Measurements from ENCODE around the gene STEAP3.

GRCh38 chr2:119242276-119243119 is 18.9 kb downstream of the STEAP3 start:
- TF ChIP-seq MXI1 (conservative IDR thresholded peaks at IDR 0.05; ENCODE audit: poor library complexity, severe bottlenecking) (no peak), SMC3 (conservative IDR thresholded peaks at IDR 0.05; ENCODE audit: poor library complexity) (no peak)
- TF ChIP-seq, protein P1, sequence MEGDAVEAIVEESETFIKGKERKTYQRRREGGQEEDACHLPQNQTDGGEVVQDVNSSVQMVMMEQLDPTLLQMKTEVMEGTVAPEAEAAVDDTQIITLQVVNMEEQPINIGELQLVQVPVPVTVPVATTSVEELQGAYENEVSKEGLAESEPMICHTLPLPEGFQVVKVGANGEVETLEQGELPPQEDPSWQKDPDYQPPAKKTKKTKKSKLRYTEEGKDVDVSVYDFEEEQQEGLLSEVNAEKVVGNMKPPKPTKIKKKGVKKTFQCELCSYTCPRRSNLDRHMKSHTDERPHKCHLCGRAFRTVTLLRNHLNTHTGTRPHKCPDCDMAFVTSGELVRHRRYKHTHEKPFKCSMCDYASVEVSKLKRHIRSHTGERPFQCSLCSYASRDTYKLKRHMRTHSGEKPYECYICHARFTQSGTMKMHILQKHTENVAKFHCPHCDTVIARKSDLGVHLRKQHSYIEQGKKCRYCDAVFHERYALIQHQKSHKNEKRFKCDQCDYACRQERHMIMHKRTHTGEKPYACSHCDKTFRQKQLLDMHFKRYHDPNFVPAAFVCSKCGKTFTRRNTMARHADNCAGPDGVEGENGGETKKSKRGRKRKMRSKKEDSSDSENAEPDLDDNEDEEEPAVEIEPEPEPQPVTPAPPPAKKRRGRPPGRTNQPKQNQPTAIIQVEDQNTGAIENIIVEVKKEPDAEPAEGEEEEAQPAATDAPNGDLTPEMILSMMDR (IDR thresholded peaks at IDR 0.05; ENCODE audit: poor library complexity, severe bottlenecking): no peak
